Testis (tissue), 2 donors: ENCODE data around the gene HOMER2.
"Not testable (repeated sequence)": the region's sequence is repeated elsewhere in the genome, so short reads cannot be mapped to it uniquely, and the experiment has no call there.

Source experiments
- POLR2A ChIP-seq: fragments of 450-650 bp; IDR thresholded peaks from one replicate; pipeline ENCODE4 v1.6.1; 2017; ENCODE audit warnings: antibody characterized with exemption, mild to moderate bottlenecking, moderate library complexity
- TF ChIP-seq, protein P1 (sequence below), 3 experiments: fragments of 450-650 bp in 2 of 3; fragments of 200-600 bp in 1 of 3; sonication (generic) in 1 of 3; IDR thresholded peaks; one replicate each; pipeline ENCODE4 v1.5.1; 2016 to 2019; ENCODE audit warnings: antibody characterized with exemption in 3 of 3, mild to moderate bottlenecking in 2 of 3, moderate library complexity in 1 of 3

DNA sequence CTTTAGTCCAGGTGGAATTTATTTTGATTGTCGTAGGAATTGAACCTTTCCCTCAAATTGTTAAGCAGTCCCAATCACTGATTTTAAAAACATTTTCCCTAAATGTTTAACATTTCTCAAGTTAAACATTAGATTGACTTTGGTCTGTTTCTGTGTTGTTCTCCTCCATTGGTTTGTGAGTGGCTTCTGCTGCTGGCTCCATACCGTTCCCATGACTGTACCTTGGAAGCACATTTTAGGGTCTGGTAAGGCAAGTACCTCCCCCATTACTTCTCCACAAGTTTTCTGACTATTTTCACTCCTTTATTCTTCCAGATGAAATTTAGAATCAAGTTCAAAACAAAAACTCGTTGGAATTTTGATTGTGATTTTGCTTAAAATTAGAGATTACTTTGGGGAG, 131.1 kb downstream of the HOMER2 start:
- TF ChIP-seq, protein P1, sequence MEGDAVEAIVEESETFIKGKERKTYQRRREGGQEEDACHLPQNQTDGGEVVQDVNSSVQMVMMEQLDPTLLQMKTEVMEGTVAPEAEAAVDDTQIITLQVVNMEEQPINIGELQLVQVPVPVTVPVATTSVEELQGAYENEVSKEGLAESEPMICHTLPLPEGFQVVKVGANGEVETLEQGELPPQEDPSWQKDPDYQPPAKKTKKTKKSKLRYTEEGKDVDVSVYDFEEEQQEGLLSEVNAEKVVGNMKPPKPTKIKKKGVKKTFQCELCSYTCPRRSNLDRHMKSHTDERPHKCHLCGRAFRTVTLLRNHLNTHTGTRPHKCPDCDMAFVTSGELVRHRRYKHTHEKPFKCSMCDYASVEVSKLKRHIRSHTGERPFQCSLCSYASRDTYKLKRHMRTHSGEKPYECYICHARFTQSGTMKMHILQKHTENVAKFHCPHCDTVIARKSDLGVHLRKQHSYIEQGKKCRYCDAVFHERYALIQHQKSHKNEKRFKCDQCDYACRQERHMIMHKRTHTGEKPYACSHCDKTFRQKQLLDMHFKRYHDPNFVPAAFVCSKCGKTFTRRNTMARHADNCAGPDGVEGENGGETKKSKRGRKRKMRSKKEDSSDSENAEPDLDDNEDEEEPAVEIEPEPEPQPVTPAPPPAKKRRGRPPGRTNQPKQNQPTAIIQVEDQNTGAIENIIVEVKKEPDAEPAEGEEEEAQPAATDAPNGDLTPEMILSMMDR (IDR thresholded peaks at IDR 0.05), result not testable (repeated sequence)
- TF ChIP-seq POLR2A, result not testable (repeated sequence)
